ENCODE data around the gene NACC2. TPM values are rescaled to one million over a fixed set of nuclear protein-coding genes. Genes with fewer than 3 reads are reported as not detected.

NACC2 gene
- total and polyA plus RNA-seq, 2 donors (not counting 3 experiments of a cell fraction or from before 2014, with no cell fraction given), result 15.8 to 27.1 TPM

- H2AFZ ChIP-seq (ENCODE audit: low read depth, low read length), result no peak overlapping the region
- H3K27me3 ChIP-seq (ENCODE audit: control insufficient read depth in 2 of 2, insufficient read depth in 2 of 2, low read length in 2 of 2), result peaks cover 24 to 27% of the 10 kb centered on the region in 2 experiments
- CTCF ChIA-PET, result interaction anchor here (0.9 kb wide), 1 partner anchor 9 kb away, joined by 3 read pairs; no protein-coding TSS in a partner anchor
- no peak overlapping the region for H3K9ac ChIP-seq (replicated peaks; ENCODE audit: extremely low read depth, insufficient read depth, low read length)
- no peaks in the 10 kb centered on the region for H3K36me3 ChIP-seq (ENCODE audit: control insufficient read depth in 2 of 2, extremely low read depth in 1 of 2, insufficient read depth in 2 of 2, low read length in 2 of 2)
- H3K27ac ChIP-seq (ENCODE audit: insufficient read depth, low read depth, low read length), result no peak overlapping the region
- no peak overlapping the region for H3K4me2 ChIP-seq (ENCODE audit: insufficient read depth, low read length)
- no peak for TF ChIP-seq POLR2AphosphoS5 (IDR thresholded peaks at IDR 0.05; ENCODE audit: insufficient read depth, low read depth, low read length)
- TF ChIP-seq JUN (IDR thresholded peaks at IDR 0.05; ENCODE audit: borderline replicate concordance, insufficient read depth, insufficient read length, low read depth), result no peak
- no peak for TF ChIP-seq EZH2 (IDR thresholded peaks at IDR 0.05; ENCODE audit: borderline replicate concordance, low read depth, low read length, severe bottlenecking)
- no peak for TF ChIP-seq GATA2 (IDR thresholded peaks at IDR 0.05; ENCODE audit: insufficient read depth, insufficient read length, low read depth, low read length)
- no peak for TF ChIP-seq CTCF (IDR thresholded peaks at IDR 0.05; ENCODE audit: extremely low read depth in 1 of 2, insufficient read depth in 1 of 2, low read depth in 1 of 2, low read length in 2 of 2)
- TF ChIP-seq FOS (IDR thresholded peaks at IDR 0.05; ENCODE audit: borderline replicate concordance, insufficient read depth, low read length), result no peak
- no peak for TF ChIP-seq POLR2A (IDR thresholded peaks at IDR 0.05; ENCODE audit: low read depth, low read length)
- TF ChIP-seq MAX (IDR thresholded peaks at IDR 0.05; ENCODE audit: insufficient read depth, insufficient read length), result no peak
- no peak for TF ChIP-seq MYC (IDR thresholded peaks at IDR 0.05; ENCODE audit: low read depth, low read length)
- no peak for FAIRE-seq
- BruUV-seq (replicated peaks), result no TSS peak
- H3K4me1 ChIP-seq (ENCODE audit: control insufficient read depth, extremely low read depth, insufficient read depth, low read length), result peaks cover 4% of the 10 kb centered on the region
- dilution Hi-C loops (cut with MboI; ENCODE audit: extremely low pct_ligation_motif_present, low sequenced_read_pairs) (no loop called here), intact Hi-C loops (cut with micrococcal nuclease) (no loop called here)
- H3K9me3 ChIP-seq (replicated peaks; ENCODE audit: control insufficient read depth, insufficient read depth, low read length), result no peaks in the 10 kb centered on the region
- H3K79me2 ChIP-seq (ENCODE audit: control insufficient read depth, insufficient read depth, low read length), result no peaks in the 10 kb centered on the region
- no peak overlapping the region for H3K4me3 ChIP-seq (replicated peaks in 1 of 3; ENCODE audit: insufficient read depth in 1 of 3, low read depth in 1 of 3, low read length in 3 of 3)
- DNase-seq (ENCODE audit: low read depth, low spot score), result no peak
- H4K20me1 ChIP-seq (replicated peaks; ENCODE audit: control insufficient read depth, extremely low read depth, insufficient read depth, low read length), result no peaks in the 10 kb centered on the region
- POLR2A ChIA-PET, result no interaction called here
- no peaks in the 10 kb centered on the region for H3K9me1 ChIP-seq (replicated peaks; ENCODE audit: control insufficient read depth, extremely low read depth, insufficient read depth, low read length)
Observed at GRCh38 chr9:136136127-136136925, 41.2 kb upstream of the NACC2 start.
